ENCODE measurements around the gene DSCAM. TPM values are rescaled to one million over a fixed set of nuclear protein-coding genes. Genes with fewer than 3 reads are reported as not detected.

The DSCAM gene
- total RNA-seq, 1 donor from 2014 or later: not detected

DNA sequence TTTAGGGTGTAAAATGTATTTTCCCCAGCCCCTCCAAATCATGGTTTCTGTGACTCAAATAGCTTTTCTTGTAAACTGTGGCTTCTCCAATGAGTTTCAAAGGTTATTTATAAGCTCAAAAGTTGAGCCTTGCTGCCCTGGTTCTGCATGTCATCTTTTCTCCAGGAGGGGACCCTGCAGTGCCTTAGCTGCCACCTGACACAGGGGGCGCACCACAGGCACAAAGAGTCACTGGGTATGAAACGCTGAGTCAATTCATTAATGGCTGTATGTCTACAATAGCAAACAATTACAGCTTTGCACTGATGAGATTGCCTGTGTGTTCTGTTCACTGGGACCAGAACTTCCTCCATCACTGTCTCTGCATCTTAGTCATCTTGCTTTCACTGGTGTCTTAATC lies 878.9 kb downstream of the DSCAM start:
- Histone ChIP-seq H3K4me3 (no peak overlapping the region), H3K9me3 (no peaks in the 10 kb centered on the region), H3K4me1 (no peaks in the 10 kb centered on the region), H3K27ac (no peak overlapping the region), H3K36me3 (no peaks in the 10 kb centered on the region), H3K27me3 (no peaks in the 10 kb centered on the region)
- no peak for DNase-seq (ENCODE audit: extremely low spot score in 2 of 2)
- TF ChIP-seq POLR2AphosphoS5 (IDR thresholded peaks at IDR 0.05; ENCODE audit: insufficient read depth in 1 of 2, low read depth in 1 of 2) (no peak), POLR2A (IDR thresholded peaks at IDR 0.05) (no peak)
- TF ChIP-seq, protein P1, sequence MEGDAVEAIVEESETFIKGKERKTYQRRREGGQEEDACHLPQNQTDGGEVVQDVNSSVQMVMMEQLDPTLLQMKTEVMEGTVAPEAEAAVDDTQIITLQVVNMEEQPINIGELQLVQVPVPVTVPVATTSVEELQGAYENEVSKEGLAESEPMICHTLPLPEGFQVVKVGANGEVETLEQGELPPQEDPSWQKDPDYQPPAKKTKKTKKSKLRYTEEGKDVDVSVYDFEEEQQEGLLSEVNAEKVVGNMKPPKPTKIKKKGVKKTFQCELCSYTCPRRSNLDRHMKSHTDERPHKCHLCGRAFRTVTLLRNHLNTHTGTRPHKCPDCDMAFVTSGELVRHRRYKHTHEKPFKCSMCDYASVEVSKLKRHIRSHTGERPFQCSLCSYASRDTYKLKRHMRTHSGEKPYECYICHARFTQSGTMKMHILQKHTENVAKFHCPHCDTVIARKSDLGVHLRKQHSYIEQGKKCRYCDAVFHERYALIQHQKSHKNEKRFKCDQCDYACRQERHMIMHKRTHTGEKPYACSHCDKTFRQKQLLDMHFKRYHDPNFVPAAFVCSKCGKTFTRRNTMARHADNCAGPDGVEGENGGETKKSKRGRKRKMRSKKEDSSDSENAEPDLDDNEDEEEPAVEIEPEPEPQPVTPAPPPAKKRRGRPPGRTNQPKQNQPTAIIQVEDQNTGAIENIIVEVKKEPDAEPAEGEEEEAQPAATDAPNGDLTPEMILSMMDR (IDR thresholded peaks at IDR 0.05): no peak
- intact Hi-C loops (cut with DNase I): no loop called here

DNA sequence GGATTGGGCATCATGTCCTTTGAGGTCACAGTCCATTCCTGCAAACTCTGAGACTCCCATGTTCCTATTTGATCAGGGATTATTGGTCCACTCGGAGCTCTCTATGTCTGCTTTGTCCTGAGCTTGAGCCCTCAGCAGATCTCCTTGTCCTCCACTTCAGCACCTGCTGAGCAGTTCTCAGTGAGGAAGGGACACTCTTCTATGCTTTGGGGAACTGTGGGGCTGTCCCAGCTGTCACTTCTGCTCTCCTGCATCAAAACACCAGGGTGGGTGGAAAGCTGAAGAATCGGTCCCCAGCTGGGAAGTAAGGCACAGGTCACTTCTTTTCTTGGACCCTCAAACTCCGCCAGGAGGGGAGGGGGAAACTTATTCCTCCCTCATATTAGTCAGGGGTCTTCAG lies 880.2 kb downstream of the DSCAM start:
- no peak for TF ChIP-seq POLR2A (IDR thresholded peaks at IDR 0.05)
- TF ChIP-seq POLR2AphosphoS5 (IDR thresholded peaks at IDR 0.05; ENCODE audit: insufficient read depth in 1 of 2, low read depth in 1 of 2): no peak
- TF ChIP-seq, protein P1 (IDR thresholded peaks at IDR 0.05): no peak
- Histone ChIP-seq H3K27ac (no peak overlapping the region), H3K36me3 (no peaks in the 10 kb centered on the region), H3K4me3 (no peak overlapping the region), H3K9me3 (no peaks in the 10 kb centered on the region), H3K4me1 (no peaks in the 10 kb centered on the region), H3K27me3 (no peaks in the 10 kb centered on the region)
- intact Hi-C loops (cut with DNase I): no loop called here
- no peak for DNase-seq (ENCODE audit: extremely low spot score in 2 of 2)

DNA sequence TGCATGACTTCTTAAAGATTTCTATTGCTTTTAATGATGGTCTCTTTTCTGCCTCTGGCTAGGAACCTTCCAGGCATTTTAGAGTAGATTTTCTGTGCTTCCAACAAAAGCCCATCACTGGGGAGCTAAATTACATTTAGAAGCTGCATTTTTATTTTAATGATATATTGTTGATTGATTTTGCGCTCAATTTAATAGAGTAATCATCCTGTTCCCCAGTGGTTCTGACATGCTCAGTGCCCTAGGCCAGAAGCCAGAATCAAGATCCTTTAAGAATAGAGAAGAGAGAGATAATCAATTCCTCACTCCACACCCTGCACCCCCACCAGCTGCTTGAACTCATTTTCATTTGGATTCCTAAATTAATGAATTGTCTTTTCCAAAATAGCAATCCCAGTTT lies 881.9 kb downstream of the DSCAM start:
- DNase-seq (ENCODE audit: extremely low spot score in 2 of 2): no peak
- Histone ChIP-seq H3K4me3 (no peak overlapping the region), H3K4me1 (no peaks in the 10 kb centered on the region), H3K27me3 (no peaks in the 10 kb centered on the region), H3K27ac (no peak overlapping the region), H3K36me3 (no peaks in the 10 kb centered on the region), H3K9me3 (no peaks in the 10 kb centered on the region)
- TF ChIP-seq POLR2A (IDR thresholded peaks at IDR 0.05) (no peak), POLR2AphosphoS5 (IDR thresholded peaks at IDR 0.05; ENCODE audit: insufficient read depth in 1 of 2, low read depth in 1 of 2) (no peak)
- TF ChIP-seq, protein P1 (IDR thresholded peaks at IDR 0.05): no peak
- intact Hi-C loops (cut with DNase I): no loop called here

DNA sequence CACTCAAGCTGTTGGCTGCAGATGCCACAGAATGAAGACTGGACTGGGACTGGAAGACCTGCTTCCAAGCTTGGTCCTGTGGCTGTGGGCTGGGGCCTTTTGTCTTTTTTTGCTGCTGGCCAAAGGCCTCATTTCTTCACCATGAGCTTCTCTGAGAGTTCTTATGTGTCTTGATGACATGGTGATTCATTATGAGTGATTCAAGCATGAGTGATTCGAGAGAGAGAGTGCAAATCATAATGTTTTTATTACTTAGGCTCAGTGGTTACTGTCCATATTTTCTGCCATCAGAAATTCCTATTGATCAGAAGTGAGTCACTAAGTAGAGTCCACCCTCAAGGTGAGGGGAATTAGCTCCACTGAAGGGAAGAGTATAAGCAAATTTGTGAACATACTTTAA lies 885.7 kb downstream of the DSCAM start:
- no peaks in the 10 kb centered on the region for H3K4me1 ChIP-seq
- H3K4me3 ChIP-seq: no peak overlapping the region
- DNase-seq (ENCODE audit: extremely low spot score in 2 of 2): no peak
- H3K36me3 ChIP-seq: no peaks in the 10 kb centered on the region
- H3K27me3 ChIP-seq: no peaks in the 10 kb centered on the region
- TF ChIP-seq POLR2AphosphoS5 (IDR thresholded peaks at IDR 0.05; ENCODE audit: insufficient read depth in 1 of 2, low read depth in 1 of 2) (no peak), POLR2A (IDR thresholded peaks at IDR 0.05) (no peak)
- TF ChIP-seq, protein P1 (IDR thresholded peaks at IDR 0.05): no peak
- no peaks in the 10 kb centered on the region for H3K9me3 ChIP-seq
- intact Hi-C loops (cut with DNase I): no loop called here
- no peak overlapping the region for H3K27ac ChIP-seq

Small RNA genes lying within 50 kb of the gene (microRNA-seq; reads per million reads assigned to microRNA genes)
- gene MIR4760 (ENCODE audit: borderline number of aligned reads, borderline replicate concordance): not detected

Small RNA genes lying within 50 kb of the gene (small RNA-seq; reads per million reads assigned to genes)
- gene MIR4760 (not detected), gene RF00432 (not detected)

Measured in vagina (tissue), 2 donors.